Stimulated activated CD8-positive, alpha-beta memory T cell treated with anti-CD3 and anti-CD28 coated beads, Interleukin-12 subunit alpha, Interleukin-12 subunit beta, amount 100 ng/mL, for 4 hours (primary cell): ENCODE data around the gene STK38.

Source experiments
- DNase-seq: peaks from one replicate; pipeline ENCODE4 v3.0.0-alpha.2; 2020; ENCODE audit warnings: low read depth

STK38 gene

DNA sequence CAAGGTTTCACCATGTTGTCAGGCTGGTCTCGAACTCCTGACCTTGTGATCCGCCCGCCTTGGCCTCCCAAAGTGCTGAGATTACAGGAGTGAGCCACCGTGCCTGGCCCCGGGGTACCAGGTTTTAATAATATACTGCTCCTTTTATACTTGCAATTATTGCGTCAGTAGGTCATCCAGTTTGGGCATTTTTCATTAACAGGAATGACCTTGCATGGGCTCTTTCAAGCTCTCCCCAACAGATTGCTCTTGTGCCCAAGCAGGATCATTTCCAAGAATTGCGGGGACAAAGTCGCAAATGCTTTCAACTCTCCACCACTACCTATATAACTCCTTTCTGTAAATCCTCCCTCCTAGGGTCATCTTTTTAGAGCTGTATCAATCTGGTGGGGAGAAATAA lies 23.8 kb downstream of the STK38 start:
- no peak for DNase-seq

DNA sequence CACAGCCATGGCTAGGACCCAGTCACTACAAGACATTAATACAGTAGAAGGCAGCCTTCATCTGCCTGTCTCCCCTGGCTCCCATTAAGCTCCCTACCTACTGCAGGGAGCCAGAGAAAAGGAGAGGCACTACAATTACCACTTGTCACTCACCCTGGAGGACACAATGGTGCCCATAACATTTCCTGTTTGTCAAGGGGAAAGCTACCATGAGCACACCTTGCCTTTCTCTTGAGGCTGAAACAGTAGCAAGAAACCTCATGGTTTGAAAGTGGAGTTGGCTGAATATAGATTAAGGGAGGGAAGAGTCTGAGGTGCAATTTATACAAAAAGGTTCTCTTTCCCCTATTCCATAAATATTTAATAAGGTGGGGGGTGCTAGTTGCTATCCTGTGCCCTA lies 27.9 kb downstream of the STK38 start:
- no peak for DNase-seq

- DNase-seq, result no peak
Measured at GRCh38 chr6:36517408-36517807, 29.9 kb downstream of the STK38 start.

DNA sequence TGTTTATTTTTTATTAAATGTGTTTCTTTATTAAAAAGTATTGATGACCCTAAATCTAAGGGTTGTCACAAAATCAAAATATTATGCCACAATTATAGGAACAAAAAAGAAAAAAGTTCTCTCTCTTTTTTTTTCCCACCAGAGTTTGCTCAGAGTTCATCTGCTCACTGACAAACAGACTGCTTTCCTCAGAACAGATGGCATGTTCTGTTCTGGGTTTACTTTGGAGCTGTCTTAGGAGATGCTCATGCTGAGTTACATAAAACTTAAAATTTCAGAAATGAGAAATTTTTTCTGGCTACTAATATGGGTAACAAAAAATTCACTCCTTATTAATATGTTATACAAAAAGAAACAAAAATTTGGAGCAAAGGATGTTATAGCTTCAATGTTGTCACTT lies 30.3 kb downstream of the STK38 start:
- no peak for DNase-seq

DNA sequence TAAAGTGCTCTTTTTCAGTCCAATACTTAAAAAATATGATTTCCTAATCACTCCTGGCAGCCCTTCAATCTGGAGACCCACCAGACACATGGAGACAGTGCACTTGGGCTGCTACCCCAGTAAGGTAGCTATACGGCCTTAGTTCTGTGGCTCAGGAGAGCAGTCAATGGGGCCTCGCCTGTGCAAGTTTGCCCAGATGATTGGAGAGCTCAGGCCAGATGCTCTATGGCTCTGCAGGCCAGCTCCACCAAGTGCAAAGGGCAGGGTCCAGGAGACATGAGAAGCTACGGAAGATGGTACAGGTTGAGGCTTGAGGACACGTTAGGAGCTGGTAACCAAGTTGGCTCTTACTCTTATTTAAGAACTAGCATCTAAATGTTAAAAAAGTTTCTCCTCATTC lies 30.7 kb downstream of the STK38 start:
- DNase-seq, result no peak

DNA sequence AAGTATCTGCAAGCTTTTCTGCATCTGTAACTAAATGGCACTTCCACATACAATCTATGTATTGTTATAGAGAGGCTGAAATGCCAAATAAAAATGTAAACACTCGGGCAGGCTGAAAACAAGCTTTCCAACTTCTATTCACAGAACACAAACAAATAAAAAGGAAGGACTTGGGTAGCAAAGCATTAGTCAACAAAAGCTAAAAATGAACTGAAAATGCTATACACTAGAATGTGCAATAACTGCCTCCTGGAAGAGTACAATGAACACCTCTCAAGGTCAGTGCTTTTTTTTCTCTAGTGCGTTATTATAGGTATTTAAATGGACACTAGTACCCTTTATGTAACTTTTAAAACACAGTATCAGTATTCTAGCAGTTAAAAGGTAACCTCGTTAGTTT lies 31.4 kb downstream of the STK38 start:
- no peak for DNase-seq

DNA sequence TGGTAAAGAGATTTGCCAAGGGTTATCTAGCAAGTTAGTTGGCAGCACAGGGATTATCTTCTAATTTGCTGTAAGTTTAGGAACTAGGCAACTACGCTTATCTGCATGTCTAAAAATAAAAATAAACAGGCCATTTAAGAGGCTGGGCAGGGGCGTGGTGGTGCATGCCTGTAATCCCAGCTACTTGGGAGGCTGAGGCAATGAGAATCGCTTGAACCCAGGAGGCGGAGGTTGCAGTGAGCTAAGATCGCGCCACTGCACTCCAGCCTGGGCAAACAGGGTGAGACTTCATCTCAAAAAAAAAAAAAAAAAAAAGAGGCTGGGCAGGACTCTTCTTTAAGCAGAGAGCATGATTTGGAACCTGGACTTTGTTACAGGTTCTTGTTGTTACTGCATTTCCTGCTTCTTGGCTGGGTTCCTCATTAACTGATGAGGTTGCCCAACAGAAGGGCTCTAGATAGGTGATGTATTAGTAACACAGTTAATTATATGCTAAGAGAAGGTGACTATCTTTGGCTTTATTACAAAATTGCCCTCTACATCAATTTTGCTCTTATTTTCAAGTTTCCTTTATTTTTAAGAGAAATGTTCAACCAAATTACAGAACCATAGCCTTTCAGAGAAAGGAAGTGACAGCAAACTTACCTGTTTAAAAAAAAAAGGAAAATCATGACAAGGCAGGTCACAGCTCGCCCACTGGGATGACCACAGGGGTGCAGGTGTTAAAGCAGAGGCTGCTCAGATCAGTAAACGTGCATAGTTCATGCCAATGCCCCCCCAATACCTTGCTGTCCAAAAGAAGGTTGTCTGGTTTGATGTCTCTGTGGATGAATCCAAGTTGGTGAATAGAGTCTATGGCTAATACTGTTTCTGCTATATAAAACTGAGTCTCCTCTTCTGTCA lies 32.5 kb downstream of the STK38 start:
- no peak for DNase-seq

- DNase-seq, result no peak
Measured at GRCh38 chr6:36510365-36510764, 36.9 kb downstream of the STK38 start.

- DNase-seq, result no peak
Measured at GRCh38 chr6:36508532-36508931, 38.7 kb downstream of the STK38 start.

DNA sequence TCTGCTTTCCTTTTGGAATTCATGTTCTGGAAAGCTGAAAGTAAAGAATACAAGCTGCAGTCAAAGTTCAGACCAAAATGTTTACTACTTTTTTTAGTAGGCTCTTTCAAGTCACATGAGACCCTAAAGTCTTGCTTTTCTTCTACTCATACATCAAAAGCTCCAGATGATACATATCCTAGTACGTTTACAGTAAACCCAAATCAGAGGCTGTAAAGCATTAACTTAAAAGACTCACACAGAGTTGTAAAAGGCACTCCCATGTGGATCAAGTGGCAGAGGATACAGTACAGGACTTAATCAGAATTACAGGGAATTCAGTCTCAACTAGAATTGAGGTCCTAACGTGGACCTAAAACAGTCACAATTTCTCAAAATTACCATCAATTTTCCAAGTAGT lies 40.7 kb downstream of the STK38 start:
- DNase-seq, result no peak

GRCh38 chr6:36505744-36506534 lies 41.3 kb downstream of the STK38 start:
- DNase-seq, result no peak

DNA sequence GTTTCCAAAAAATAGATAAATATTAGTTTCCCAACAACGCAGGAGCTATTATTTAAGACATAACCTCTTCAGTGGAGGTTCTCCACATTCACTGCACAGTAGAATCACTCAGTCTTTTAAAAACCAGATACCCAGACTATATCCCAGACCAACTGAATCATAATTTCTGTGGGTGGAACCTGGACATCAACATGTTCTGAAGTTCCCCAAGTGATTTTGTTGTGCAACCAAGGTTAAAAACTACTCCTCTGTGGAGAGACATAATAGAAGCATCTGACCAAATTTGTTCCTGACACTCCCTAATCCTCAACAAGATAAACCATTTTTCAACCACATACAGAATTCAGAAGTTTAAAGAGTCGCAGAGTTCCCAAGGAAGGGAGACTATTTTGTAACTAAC lies 42.3 kb downstream of the STK38 start:
- DNase-seq, result no peak

DNA sequence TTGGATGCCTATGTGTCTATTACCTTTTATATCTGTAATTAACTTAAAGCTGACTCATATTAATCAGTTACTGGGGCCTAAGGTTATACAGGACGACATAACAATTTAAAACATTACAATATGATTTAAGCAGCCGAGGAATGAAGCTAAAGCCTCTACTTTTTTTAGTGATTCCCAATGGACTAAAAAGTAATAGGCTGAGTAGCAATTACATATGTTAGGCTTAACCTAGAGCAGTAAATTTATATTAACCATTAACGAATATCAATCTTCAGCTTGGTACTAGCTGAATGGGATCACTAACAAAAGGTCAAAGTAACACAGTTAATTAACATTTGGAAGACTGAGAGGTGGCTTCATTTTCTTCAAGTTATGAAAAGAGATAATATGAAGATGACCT lies 43.1 kb downstream of the STK38 start:
- DNase-seq, result no peak

GRCh38 chr6:36501686-36502085 lies 45.6 kb downstream of the STK38 start:
- DNase-seq, result no peak

DNA sequence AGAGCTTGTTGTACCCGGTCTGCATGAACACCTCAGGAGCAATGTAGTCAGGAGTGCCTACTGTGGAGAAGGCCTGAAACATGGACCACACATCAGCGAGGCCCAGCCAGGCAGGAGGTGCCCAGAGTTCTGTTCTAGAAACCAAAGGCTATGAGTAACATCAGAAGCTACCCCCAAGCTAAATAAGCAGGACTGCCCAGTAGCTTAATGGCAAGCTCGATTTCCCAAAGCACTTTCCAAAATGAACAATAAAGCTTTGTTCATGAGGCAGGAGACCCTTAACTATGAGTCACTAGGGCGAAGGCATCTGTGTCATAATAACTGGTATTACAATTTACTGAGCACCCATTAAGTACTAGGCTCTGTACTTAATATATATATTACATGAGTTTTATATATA lies 47.4 kb downstream of the STK38 start:
- no peak for DNase-seq

- DNase-seq, result no peak
Measured at GRCh38 chr6:36495086-36495485, 52.2 kb downstream of the STK38 start.

DNA sequence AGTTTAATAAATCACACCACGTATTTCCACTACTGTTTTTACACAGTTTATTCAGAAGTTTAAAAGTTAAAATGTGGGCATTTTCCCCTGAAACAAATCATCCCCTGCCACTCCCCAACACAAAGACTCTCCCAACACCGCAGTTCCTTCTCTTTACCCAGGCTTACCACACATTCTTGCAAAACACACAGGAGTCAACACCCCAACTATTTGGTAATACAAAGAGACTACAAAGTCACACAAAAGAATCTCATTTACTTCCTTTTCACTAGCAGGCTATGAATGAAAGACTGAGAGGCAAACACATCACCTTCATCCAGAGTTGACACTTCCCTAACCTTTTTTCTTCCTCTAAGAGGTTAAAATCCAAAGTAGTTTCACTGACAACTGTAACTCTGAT lies 53.4 kb downstream of the STK38 start:
- DNase-seq, result no peak

DNA sequence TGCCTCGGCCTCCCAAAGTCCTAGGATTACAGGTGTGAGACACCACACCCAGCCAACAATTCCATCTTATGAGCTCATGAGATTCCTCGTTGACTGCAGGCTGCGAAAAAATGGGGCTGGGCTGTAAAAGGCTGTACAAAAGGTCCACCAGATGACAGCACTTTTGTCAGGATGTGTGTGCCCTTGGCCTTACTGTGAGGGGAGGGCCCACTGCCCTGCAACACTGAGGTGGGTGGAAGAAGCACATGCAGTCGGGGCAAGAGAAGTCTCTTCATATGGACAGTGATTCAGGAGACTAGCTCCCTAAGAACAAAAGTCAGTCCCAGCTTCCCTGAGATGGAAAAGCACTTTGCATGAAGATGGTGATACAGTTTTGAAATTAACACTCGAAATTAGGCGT lies 54.0 kb downstream of the STK38 start:
- no peak for DNase-seq

GRCh38 chr6:36492621-36493020 lies 54.7 kb downstream of the STK38 start:
- DNase-seq, result no peak

DNA sequence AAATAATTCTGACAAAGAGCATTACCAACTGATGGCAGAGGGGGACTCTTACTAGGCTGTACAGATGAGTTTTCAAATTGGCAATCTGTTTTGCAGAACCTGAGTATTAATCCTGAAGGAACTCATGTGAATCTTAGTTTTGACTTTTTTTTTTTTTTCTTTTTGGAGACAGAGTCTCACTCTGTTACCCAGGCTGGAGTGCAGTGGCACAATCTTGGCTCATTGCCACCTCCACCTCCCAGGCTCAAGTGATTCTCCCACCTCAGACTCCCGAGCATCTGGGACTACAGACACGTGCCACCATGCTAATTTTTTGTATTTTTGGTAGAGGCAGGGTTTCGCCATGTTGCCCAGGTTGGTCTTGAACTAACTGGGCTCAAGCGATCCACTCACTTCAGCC lies 55.2 kb downstream of the STK38 start:
- DNase-seq, result no peak

DNA sequence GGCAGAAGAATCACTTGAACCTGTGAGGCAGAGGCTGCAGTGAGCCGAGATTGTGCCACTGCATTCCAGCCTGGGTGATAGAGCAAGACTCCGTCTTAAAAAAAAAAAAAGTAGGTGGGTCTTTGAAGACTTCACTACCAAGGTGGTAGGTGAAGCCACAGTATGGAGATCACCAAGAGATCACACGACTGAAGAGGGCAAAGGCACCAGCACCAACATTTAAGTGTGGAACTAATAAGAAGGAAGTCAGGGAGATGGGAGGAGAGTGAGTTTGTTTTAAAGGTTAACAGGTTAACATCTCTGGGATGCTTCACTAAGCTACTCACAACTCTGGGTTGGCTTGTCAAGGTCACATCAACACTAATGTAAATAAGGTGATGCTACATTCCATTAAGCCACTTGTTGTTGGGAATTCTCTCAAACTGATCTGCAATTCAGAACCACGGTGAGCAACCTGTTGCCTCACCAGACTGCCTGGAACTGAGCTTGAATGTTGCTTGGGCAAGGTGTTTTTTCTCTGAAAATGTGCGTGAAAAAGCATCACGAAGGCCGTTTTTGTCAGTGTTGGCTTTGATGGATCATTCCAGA lies 55.8 kb downstream of the STK38 start:
- no peak for DNase-seq

DNA sequence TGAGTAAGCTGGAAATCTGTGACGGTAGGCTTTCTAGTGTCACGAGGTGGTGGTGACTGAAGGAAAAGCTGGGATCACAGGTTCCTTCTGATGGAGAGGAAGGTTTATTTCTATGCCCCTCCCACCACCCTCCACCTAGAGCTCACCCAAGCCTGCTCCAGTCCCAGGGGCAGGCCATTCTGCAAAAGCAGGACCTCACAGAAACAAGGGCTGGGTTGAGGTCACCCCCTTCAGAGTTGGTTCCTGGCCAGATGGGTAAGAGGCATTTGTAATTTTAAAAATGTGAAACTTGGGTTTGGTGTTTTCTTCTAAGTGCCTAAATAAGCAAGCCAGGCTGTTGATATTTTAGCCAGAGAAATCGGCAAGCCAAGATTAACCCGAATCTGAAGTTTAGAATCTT lies 57.9 kb downstream of the STK38 start:
- DNase-seq, result no peak

- DNase-seq, result no peak
Measured at GRCh38 chr6:36488221-36488620, 59.1 kb downstream of the STK38 start.
